Astrocyte (in vitro differentiated cells and primary cell): ENCODE measurements around the gene ODF4.

Source experiments
- CTCF ChIP-seq: IDR thresholded peaks from 2 replicates; pipeline ENCODE4 v1.5.1; 2011; ENCODE audit warnings: low read depth, mild to moderate bottlenecking, inconsistent platforms, low read length, moderate library complexity; ENCODE audit not compliant: insufficient read depth
- EZH2 ChIP-seq: IDR thresholded peaks from 2 replicates; pipeline ENCODE4 v1.6.1; 2012; ENCODE audit warnings: mild to moderate bottlenecking, low read length, inconsistent platforms; ENCODE audit not compliant: insufficient read depth

GRCh38 chr17:8380049-8380448, 40.4 kb downstream of the ODF4 start:
- TF ChIP-seq CTCF = no peak
- no peak for TF ChIP-seq EZH2
